Measurements from ENCODE around the gene TULP4.

The TULP4 gene

GRCh38 chr6:158431560-158431959 lies 119.3 kb downstream of the TULP4 start:
- no peaks in the 10 kb centered on the region for H3K9me3 ChIP-seq (ENCODE audit: control insufficient read depth in 1 of 2, low read length in 2 of 2)
- no peak overlapping the region for H3K27ac ChIP-seq (ENCODE audit: low read length)
- no peak overlapping the region for H3K4me3 ChIP-seq (ENCODE audit: low read depth in 1 of 2, low read length in 2 of 2)
- H3K27me3 ChIP-seq (ENCODE audit: low read depth, low read length): no peaks in the 10 kb centered on the region
- no peaks in the 10 kb centered on the region for H3K4me1 ChIP-seq (ENCODE audit: control insufficient read depth in 1 of 2, insufficient read depth in 2 of 2, low read length in 2 of 2)
- H3K36me3 ChIP-seq (ENCODE audit: control insufficient read depth in 1 of 2, insufficient read depth in 2 of 2, low read length in 2 of 2): peaks cover 0 to 13% of the 10 kb centered on the region in 2 donors

- Histone ChIP-seq H3K27ac (ENCODE audit: low read length) (no peak overlapping the region), H3K36me3 (ENCODE audit: control insufficient read depth in 1 of 2, insufficient read depth in 2 of 2, low read length in 2 of 2) (peaks cover 0 to 4% of the 10 kb centered on the region in 2 donors), H3K4me3 (ENCODE audit: low read depth in 1 of 2, low read length in 2 of 2) (no peak overlapping the region), H3K9me3 (ENCODE audit: control insufficient read depth in 1 of 2, low read length in 2 of 2) (no peaks in the 10 kb centered on the region), H3K27me3 (ENCODE audit: low read depth, low read length) (no peaks in the 10 kb centered on the region), H3K4me1 (ENCODE audit: control insufficient read depth in 1 of 2, insufficient read depth in 2 of 2, low read length in 2 of 2) (peaks cover 5 to 8% of the 10 kb centered on the region in 2 donors)
These were observed 125.3 kb downstream of the TULP4 start for GRCh38 chr6:158437571-158437970.

- Histone ChIP-seq H3K27me3 (ENCODE audit: low read depth, low read length) (no peaks in the 10 kb centered on the region), H3K36me3 (ENCODE audit: control insufficient read depth in 1 of 2, insufficient read depth in 2 of 2, low read length in 2 of 2) (peaks cover 0 to 4% of the 10 kb centered on the region in 2 donors), H3K9me3 (ENCODE audit: control insufficient read depth in 1 of 2, low read length in 2 of 2) (no peaks in the 10 kb centered on the region), H3K4me3 (ENCODE audit: low read depth in 1 of 2, low read length in 2 of 2) (no peak overlapping the region), H3K27ac (ENCODE audit: low read length) (no peak overlapping the region), H3K4me1 (ENCODE audit: control insufficient read depth in 1 of 2, insufficient read depth in 2 of 2, low read length in 2 of 2) (peaks cover 5 to 8% of the 10 kb centered on the region in 2 donors)
These were observed 126.0 kb downstream of the TULP4 start for GRCh38 chr6:158438226-158438625.

GRCh38 chr6:158439255-158439654 lies 127.0 kb downstream of the TULP4 start:
- Histone ChIP-seq H3K4me3 (ENCODE audit: low read depth in 1 of 2, low read length in 2 of 2) (no peak overlapping the region), H3K4me1 (ENCODE audit: control insufficient read depth in 1 of 2, insufficient read depth in 2 of 2, low read length in 2 of 2) (peaks cover 5 to 8% of the 10 kb centered on the region in 2 donors), H3K9me3 (ENCODE audit: control insufficient read depth in 1 of 2, low read length in 2 of 2) (no peaks in the 10 kb centered on the region), H3K27me3 (ENCODE audit: low read depth, low read length) (no peaks in the 10 kb centered on the region), H3K27ac (ENCODE audit: low read length) (no peak overlapping the region), H3K36me3 (ENCODE audit: control insufficient read depth in 1 of 2, insufficient read depth in 2 of 2, low read length in 2 of 2) (peaks cover 0 to 4% of the 10 kb centered on the region in 2 donors)

- Histone ChIP-seq H3K4me3 (ENCODE audit: low read depth in 1 of 2, low read length in 2 of 2) (no peak overlapping the region), H3K27ac (ENCODE audit: low read length) (peak overlapping the region; percentile 14), H3K9me3 (ENCODE audit: control insufficient read depth in 1 of 2, low read length in 2 of 2) (no peaks in the 10 kb centered on the region), H3K27me3 (ENCODE audit: low read depth, low read length) (no peaks in the 10 kb centered on the region), H3K4me1 (ENCODE audit: control insufficient read depth in 1 of 2, insufficient read depth in 2 of 2, low read length in 2 of 2) (peaks cover 5 to 8% of the 10 kb centered on the region in 2 donors), H3K36me3 (ENCODE audit: control insufficient read depth in 1 of 2, insufficient read depth in 2 of 2, low read length in 2 of 2) (no peaks in the 10 kb centered on the region)
These were observed 129.5 kb downstream of the TULP4 start for GRCh38 chr6:158441716-158442215.

GRCh38 chr6:158442306-158442705 lies 130.0 kb downstream of the TULP4 start:
- no peaks in the 10 kb centered on the region for H3K36me3 ChIP-seq (ENCODE audit: control insufficient read depth in 1 of 2, insufficient read depth in 2 of 2, low read length in 2 of 2)
- no peak overlapping the region for H3K4me3 ChIP-seq (ENCODE audit: low read depth in 1 of 2, low read length in 2 of 2)
- no peak overlapping the region for H3K27ac ChIP-seq (ENCODE audit: low read length)
- H3K4me1 ChIP-seq (ENCODE audit: control insufficient read depth in 1 of 2, insufficient read depth in 2 of 2, low read length in 2 of 2): peaks cover 5 to 8% of the 10 kb centered on the region in 2 donors
- no peaks in the 10 kb centered on the region for H3K9me3 ChIP-seq (ENCODE audit: control insufficient read depth in 1 of 2, low read length in 2 of 2)
- H3K27me3 ChIP-seq (ENCODE audit: low read depth, low read length): no peaks in the 10 kb centered on the region

GRCh38 chr6:158445426-158446085 lies 133.3 kb downstream of the TULP4 start:
- H3K36me3 ChIP-seq (ENCODE audit: control insufficient read depth in 1 of 2, insufficient read depth in 2 of 2, low read length in 2 of 2): peaks cover 0 to 10% of the 10 kb centered on the region in 2 donors
- no peaks in the 10 kb centered on the region for H3K27me3 ChIP-seq (ENCODE audit: low read depth, low read length)
- peaks cover 5 to 8% of the 10 kb centered on the region in 2 donors for H3K4me1 ChIP-seq (ENCODE audit: control insufficient read depth in 1 of 2, insufficient read depth in 2 of 2, low read length in 2 of 2)
- H3K4me3 ChIP-seq (ENCODE audit: low read depth in 1 of 2, low read length in 2 of 2): no peak overlapping the region
- no peaks in the 10 kb centered on the region for H3K9me3 ChIP-seq (ENCODE audit: control insufficient read depth in 1 of 2, low read length in 2 of 2)
- H3K27ac ChIP-seq (ENCODE audit: low read length): no peak overlapping the region

GRCh38 chr6:158448856-158449255 lies 136.6 kb downstream of the TULP4 start:
- H3K27ac ChIP-seq (ENCODE audit: low read length): no peak overlapping the region
- H3K4me3 ChIP-seq (ENCODE audit: low read depth in 1 of 2, low read length in 2 of 2): no peak overlapping the region
- H3K27me3 ChIP-seq (ENCODE audit: low read depth, low read length): no peaks in the 10 kb centered on the region
- H3K36me3 ChIP-seq (ENCODE audit: control insufficient read depth in 1 of 2, insufficient read depth in 2 of 2, low read length in 2 of 2): peaks cover 0 to 25% of the 10 kb centered on the region in 2 donors
- no peaks in the 10 kb centered on the region for H3K4me1 ChIP-seq (ENCODE audit: control insufficient read depth in 1 of 2, insufficient read depth in 2 of 2, low read length in 2 of 2)
- H3K9me3 ChIP-seq (ENCODE audit: control insufficient read depth in 1 of 2, low read length in 2 of 2): no peaks in the 10 kb centered on the region

GRCh38 chr6:158452191-158452590 lies 139.9 kb downstream of the TULP4 start:
- no peaks in the 10 kb centered on the region for H3K27me3 ChIP-seq (ENCODE audit: low read depth, low read length)
- no peaks in the 10 kb centered on the region for H3K4me1 ChIP-seq (ENCODE audit: control insufficient read depth in 1 of 2, insufficient read depth in 2 of 2, low read length in 2 of 2)

GRCh38 chr6:158457131-158457530 lies 144.9 kb downstream of the TULP4 start:
- Histone ChIP-seq H3K36me3 (ENCODE audit: control insufficient read depth in 1 of 2, insufficient read depth in 2 of 2, low read length in 2 of 2) (peaks cover 6 to 20% of the 10 kb centered on the region in 2 donors), H3K9me3 (ENCODE audit: control insufficient read depth in 1 of 2, low read length in 2 of 2) (no peaks in the 10 kb centered on the region), H3K27ac (ENCODE audit: low read length) (no peak overlapping the region), H3K4me3 (ENCODE audit: low read depth in 1 of 2, low read length in 2 of 2) (no peak overlapping the region), H3K27me3 (ENCODE audit: low read depth, low read length) (no peaks in the 10 kb centered on the region), H3K4me1 (ENCODE audit: control insufficient read depth in 1 of 2, insufficient read depth in 2 of 2, low read length in 2 of 2) (no peaks in the 10 kb centered on the region)

More at GRCh38 chr6:158452191-158452590, 139.9 kb downstream of the TULP4 start:
- no peaks in the 10 kb centered on the region for H3K9me3 ChIP-seq (ENCODE audit: control insufficient read depth in 1 of 2, low read length in 2 of 2)
- no peak overlapping the region for H3K4me3 ChIP-seq (ENCODE audit: low read depth in 1 of 2, low read length in 2 of 2)
- H3K36me3 ChIP-seq (ENCODE audit: control insufficient read depth in 1 of 2, insufficient read depth in 2 of 2, low read length in 2 of 2): peaks cover 0 to 28% of the 10 kb centered on the region in 2 donors
- H3K27ac ChIP-seq (ENCODE audit: low read length): no peak overlapping the region

- Histone ChIP-seq H3K4me1 (ENCODE audit: control insufficient read depth in 1 of 2, insufficient read depth in 2 of 2, low read length in 2 of 2) (no peaks in the 10 kb centered on the region), H3K9me3 (ENCODE audit: control insufficient read depth in 1 of 2, low read length in 2 of 2) (no peaks in the 10 kb centered on the region), H3K4me3 (ENCODE audit: low read depth in 1 of 2, low read length in 2 of 2) (no peak overlapping the region), H3K27me3 (ENCODE audit: low read depth, low read length) (no peaks in the 10 kb centered on the region), H3K27ac (ENCODE audit: low read length) (no peak overlapping the region), H3K36me3 (ENCODE audit: control insufficient read depth in 1 of 2, insufficient read depth in 2 of 2, low read length in 2 of 2) (peaks cover 6 to 13% of the 10 kb centered on the region in 2 donors)
These were observed 145.5 kb downstream of the TULP4 start for GRCh38 chr6:158457616-158458278.

Measured in muscle layer of duodenum (tissue), 2 donors.